Embryonic facial prominence (tissue), 1 donor: Measurements from ENCODE around the gene PSTK.

Experiments
- DNase-seq: peaks from one replicate; pipeline ENCODE4 v3.0.0-alpha.2; 2016; ENCODE audit errors: extremely low spot score

Gene PSTK

GRCh38 chr10:122980209-122981065 lies at the start of gene PSTK:
Gene PSTK (plus strand): TSS chr10:122980401. CDS start chr10:122980480, 79 bp downstream.
- peak; percentile 64 for DNase-seq

- DNase-seq = no peak
Measured at GRCh38 chr10:122931088-122931906, 48.9 kb upstream of the PSTK start.

GRCh38 chr10:122939133-122939855 lies 40.9 kb upstream of the PSTK start:
- DNase-seq = no peak

GRCh38 chr10:122939856-122940543 lies 40.2 kb upstream of the PSTK start:
- DNase-seq = no peak

- DNase-seq = no peak
Measured at GRCh38 chr10:122949296-122949695, 30.9 kb upstream of the PSTK start.

- DNase-seq = peak; percentile 99
Measured at GRCh38 chr10:122953902-122954730, 26.1 kb upstream of the PSTK start, which contains the start of gene C10orf88. Gene C10orf88 (minus strand): TSS chr10:122954227. CDS start chr10:122954178, 49 bp downstream.

- no peak for DNase-seq
Measured at GRCh38 chr10:122954731-122955050, 25.5 kb upstream of the PSTK start.

- no peak for DNase-seq
Measured at GRCh38 chr10:122955892-122956291, 24.3 kb upstream of the PSTK start.

- no peak for DNase-seq
Measured at GRCh38 chr10:122957474-122957873, 22.7 kb upstream of the PSTK start.

- no peak for DNase-seq
Measured at GRCh38 chr10:122962405-122962804, 17.8 kb upstream of the PSTK start.

- DNase-seq = no peak
Measured at GRCh38 chr10:122966879-122967278, 13.3 kb upstream of the PSTK start.

- DNase-seq = no peak
Measured at GRCh38 chr10:122968698-122969097, 11.5 kb upstream of the PSTK start.

- DNase-seq = no peak
Measured at GRCh38 chr10:122974023-122974422, 6.2 kb upstream of the PSTK start.

GRCh38 chr10:122974543-122975064 lies 5.6 kb upstream of the PSTK start:
- DNase-seq = no peak

- DNase-seq = no peak
Measured at GRCh38 chr10:122981066-122981464, 864 bp downstream of the PSTK start.

- no peak for DNase-seq
Measured at GRCh38 chr10:122983898-122984297, 3.7 kb downstream of the PSTK start.

GRCh38 chr10:122984708-122985107 lies 4.5 kb downstream of the PSTK start:
- no peak for DNase-seq

- no peak for DNase-seq
Measured at GRCh38 chr10:122986335-122986734, 6.1 kb downstream of the PSTK start.

- no peak for DNase-seq
Measured at GRCh38 chr10:122988501-122988900, 8.3 kb downstream of the PSTK start.

GRCh38 chr10:122990278-122990677 lies 10.1 kb downstream of the PSTK start:
- no peak for DNase-seq
